Heart right ventricle (tissue), 16 donors: Measurements from ENCODE around the gene LGALS4. TPM values are rescaled to one million over a fixed set of nuclear protein-coding genes. Genes with fewer than 3 reads are reported as not detected.
A peak's percentile ranks its signal among the peaks of the same experiment; 100 is the strongest.

Experiments
- ATAC-seq, 8 donors: fragments of 200-7000 bp; cut with Tn5 transposase; one replicate each; pipeline ENCODE4 v1.9.1; 2020; ENCODE audit warnings: mild to moderate bottlenecking in 8 of 8, moderate library complexity in 8 of 8, moderate number of reproducible peaks in 1 of 8
- DNase-seq, 2 donors: peaks; one replicate each; pipeline ENCODE4 v3.0.0-alpha.2; 2020
- H3K27ac ChIP-seq, 10 donors: fragments of 200-600 bp; sonication (generic) in 2 of 10; one replicate each; pipeline versions ENCODE4 v1.5.0 to v1.8.0; 2020 to 2022; ENCODE audit warnings: mild to moderate bottlenecking in 3 of 10
- H3K27me3 ChIP-seq, 7 donors: fragments of 200-600 bp; one replicate each; pipeline ENCODE4 v1.8.0; 2021 to 2022; ENCODE audit warnings: mild to moderate bottlenecking in 2 of 7
- H3K36me3 ChIP-seq, 9 donors: fragments of 200-600 bp; sonication (generic) in 1 of 9; one replicate each; pipeline versions ENCODE4 v1.5.0 to v1.8.0; 2020 to 2022; ENCODE audit warnings: mild to moderate bottlenecking in 2 of 9
- H3K4me1 ChIP-seq, 9 donors: fragments of 200-600 bp; sonication (generic) in 1 of 9; one replicate each; pipeline versions ENCODE4 v1.5.0 to v1.8.0; 2020 to 2022; ENCODE audit warnings: mild to moderate bottlenecking in 4 of 9
- H3K4me3 ChIP-seq, 10 donors: fragments of 200-600 bp; sonication (generic) in 2 of 10; one replicate each; pipeline versions ENCODE4 v1.5.0 to v1.8.0; 2020 to 2022; ENCODE audit warnings: mild to moderate bottlenecking in 7 of 10, moderate library complexity in 2 of 10
- H3K9me3 ChIP-seq, 11 donors: fragments of 200-600 bp in 10 of 11; sonication (generic) in 2 of 11; one replicate each; pipeline versions ENCODE4 v1.5.0 to v1.8.0; 2013 to 2022; ENCODE audit warnings: mild to moderate bottlenecking in 2 of 11, control low read depth in 1 of 11, moderate library complexity in 1 of 11
- CTCF ChIP-seq, 9 donors: fragments of 200-600 bp; sonication (generic) in 2 of 9; IDR thresholded peaks; one replicate each; pipeline versions ENCODE4 v1.5.0 to v1.8.0; 2021 to 2022; ENCODE audit warnings: antibody characterized with exemption in 9 of 9, mild to moderate bottlenecking in 5 of 9, moderate library complexity in 1 of 9
- WGBS, 2 donors: extraction: QIAGEN DNeasy Blood & Tissue Kit; methylation state at CpG; one replicate each; pipeline ENCODE4 v1.1.7; 2013; ENCODE audit warnings: inconsistent platforms in 1 of 2; 5-methylcytosine and 5-hydroxymethylcytosine counted together
- intact Hi-C, 10 donors: fragments of 100-400 bp; cut with DNase I; formaldehyde crosslinking; loops; one replicate each; pipeline versions ENCODE4 v1.11.1 to v1.14.2; 2022
- polyA plus RNA-seq, 2 donors: library from polyadenylated mRNA; stranded (reverse); fragments of 200-250 nt; gene quantifications; one replicate each; pipeline ENCODE4 v1.2.3, GENCODE V29; 2013
- total RNA-seq, 10 donors: library from RNA; stranded (reverse); fragmentation: NEBNext Ultra II Directional in 3 of 10; extraction: Animal tissue kit (Norgen Biotek cat#: 25700) in 3 of 10; gene quantifications; one replicate each; pipeline versions ENCODE4 v1.2.1 to v1.2.4, GENCODE V29; 2021 to 2023
- donor health status: Arrhythmogenic right ventricular cardiomyopathy.
- donor health status: ischemic (EF 13 %, LVEDD 7.1; RV severe dilation, severe dysfunction).
- donor health status: healthy with polysubstance abuse.
- donor health status: DM: no; HTN: yes; CAD: no.
- donor health status: DM: no; HTN: no; CAD: no.
- donor health status: ischemic (EF 25% LVEDD 6.9; RV normal size, moderate dysfunction).
- donor health status: ischemic (EF 25% LVEDD 5.7; RV mildly dilated, moderate dysfunction).
- donor health status: healthy.
- donor health status: DM: yes; HTN: yes; CAD: no.
- donor health status: Ischemic cardiomyopathy.
- donor health status: ischemic (EF 35%, LVEDD 5.7; RV mildly dilated, moderate dysfunction).
- donor health status: nonischemic (EF 11% LVEDD 7.7; RV severe dilation, severe dysfunction).
- donor health status: DM: yes; HTN: yes; CAD: no.
- donor health status: PGD.
- donor health status: ischemic (EF 29% LVEDD 5.4; RV normal size, mild dysfunction).
- donor health status: nonischemic (EF 23%, LVEDD 6.1; RV moderate dilation, normal function).

The LGALS4 gene
- total and polyA plus RNA-seq, 12 donors, result 0.16 to 2.6 (median 0.81) TPM; not detected in 2

GRCh38 chr19:38841787-38842438 is 29.2 kb upstream of the LGALS4 start:
- Histone ChIP-seq H3K4me1 (peaks cover 0 to 52% (median 20%) of the 10 kb centered on the region in 9 donors), H3K27me3 (no peaks in the 10 kb centered on the region), H3K36me3 (peaks cover 14 to 100% (median 100%) of the 10 kb centered on the region in 9 donors), H3K9me3 (no peaks in the 10 kb centered on the region), H3K4me3 (no peak overlapping the region), H3K27ac (peak overlapping the region in 1 of 10 donors; percentile 40)
- intact Hi-C loops, result loop anchor here in 3 of 10 donors (10.0 kb wide), 3 partner anchors 107 to 207 kb away; no protein-coding TSS in a partner anchor
- DNase-seq (no peak), ATAC-seq (no peak)
- no peak for TF ChIP-seq CTCF (IDR thresholded peaks at IDR 0.05)
- WGBS, 2 donors, result 95% methylated on average over 19 of the region's 19 CpGs

GRCh38 chr19:38841180-38841766 is 28.5 kb upstream of the LGALS4 start:
- ATAC-seq, result no peak
- no peaks in the 10 kb centered on the region for H3K9me3 ChIP-seq
- H3K27ac ChIP-seq, result peak overlapping the region in 2 of 10 donors; percentile 31 to 40
- H3K4me3 ChIP-seq, result no peak overlapping the region
- H3K36me3 ChIP-seq, result peaks cover 14 to 100% (median 99%) of the 10 kb centered on the region in 9 donors
- TF ChIP-seq CTCF (IDR thresholded peaks at IDR 0.05), result no peak
- DNase-seq, result no peak
- H3K4me1 ChIP-seq, result peaks cover 0 to 46% (median 18%) of the 10 kb centered on the region in 9 donors
- intact Hi-C loops, result loop anchor here in 3 of 10 donors (10.0 kb wide), 3 partner anchors 106 to 206 kb away; no protein-coding TSS in a partner anchor
- 92 to 95% methylated on average over 12 of the region's 12 CpGs for WGBS, 2 donors
- H3K27me3 ChIP-seq, result no peaks in the 10 kb centered on the region

GRCh38 chr19:38840583-38840968 is 27.8 kb upstream of the LGALS4 start:
- WGBS, 2 donors, result 86 to 90% methylated on average over 5 of the region's 5 CpGs
- peaks cover 0 to 42% (median 17%) of the 10 kb centered on the region in 9 donors for H3K4me1 ChIP-seq
- ATAC-seq, result no peak
- DNase-seq, result no peak
- peak overlapping the region in 2 of 10 donors; percentile 17 to 31 for H3K27ac ChIP-seq
- no peaks in the 10 kb centered on the region for H3K9me3 ChIP-seq
- no peaks in the 10 kb centered on the region for H3K27me3 ChIP-seq
- no peak for TF ChIP-seq CTCF (IDR thresholded peaks at IDR 0.05)
- no peak overlapping the region for H3K4me3 ChIP-seq
- peaks cover 14 to 100% (median 96%) of the 10 kb centered on the region in 9 donors for H3K36me3 ChIP-seq
- intact Hi-C loops, result loop anchor here in 3 of 10 donors (10.0 kb wide), 3 partner anchors 106 to 206 kb away; no protein-coding TSS in a partner anchor

GRCh38 chr19:38839816-38840582 is 27.3 kb upstream of the LGALS4 start:
- peaks cover 9 to 100% (median 92%) of the 10 kb centered on the region in 9 donors for H3K36me3 ChIP-seq
- H3K27ac ChIP-seq, result peak overlapping the region in 3 of 10 donors; percentile 17 to 40 (median 31)
- intact Hi-C loops, result loop anchor here in 7 of 10 donors (10.0 kb wide), 5 partner anchors 105 to 205 kb away; partner anchors contain the start of gene ACTN4 (in 1 of the 7)
- DNase-seq, result no peak
- H3K9me3 ChIP-seq, result no peaks in the 10 kb centered on the region
- ATAC-seq, result peak in 1 of 8 donors; percentile 8
- TF ChIP-seq CTCF (IDR thresholded peaks at IDR 0.05), result no peak
- H3K27me3 ChIP-seq, result no peaks in the 10 kb centered on the region
- 80 to 82% methylated on average over 28 of the region's 28 CpGs for WGBS, 2 donors
- no peak overlapping the region for H3K4me3 ChIP-seq
- peaks cover 0 to 40% (median 16%) of the 10 kb centered on the region in 9 donors for H3K4me1 ChIP-seq
